Neural cell (in vitro differentiated cells): Measurements from ENCODE around the gene RNU6-8.

ENCODE experiments used
- EP300 ChIP-seq: fragments of 450-650 bp; conservative IDR thresholded peaks from 2 replicates; pipeline ENCODE4 v1.6.1; 2014; ENCODE audit warnings: antibody characterized with exemption, mild to moderate bottlenecking, moderate library complexity; ENCODE audit not compliant: poor library complexity, severe bottlenecking
- EZH2 ChIP-seq: fragments of 200-600, 300-800 bp; shearing (Covaris generic), sonication (generic); IDR thresholded peaks from 2 replicates; pipeline ENCODE4 v1.6.1; 2014; ENCODE audit warnings: antibody characterized with exemption, low read length, borderline replicate concordance, mild to moderate bottlenecking; ENCODE audit not compliant: insufficient read depth, poor library complexity, severe bottlenecking
- MXI1 ChIP-seq: fragments of 450-650 bp; conservative IDR thresholded peaks from 2 replicates; pipeline ENCODE4 v1.6.1; 2014; ENCODE audit warnings: antibody characterized with exemption, mild to moderate bottlenecking; ENCODE audit not compliant: poor library complexity, severe bottlenecking
- REST ChIP-seq: IDR thresholded peaks from 2 replicates; pipeline ENCODE4 v1.6.1; 2012; ENCODE audit warnings: borderline replicate concordance
- TAF1 ChIP-seq: IDR thresholded peaks from 2 replicates; pipeline ENCODE4 v1.6.1; 2012; ENCODE audit warnings: low read depth
- TF ChIP-seq, protein P1 (sequence below): fragments of 450-650 bp; IDR thresholded peaks from 2 replicates; pipeline ENCODE4 v1.5.1; 2014; ENCODE audit warnings: antibody characterized with exemption, mild to moderate bottlenecking, moderate library complexity; ENCODE audit not compliant: poor library complexity, severe bottlenecking

GRCh38 chr14:32192712-32193373 lies 10.2 kb downstream of the RNU6-8 start:
- TF ChIP-seq, protein P1, sequence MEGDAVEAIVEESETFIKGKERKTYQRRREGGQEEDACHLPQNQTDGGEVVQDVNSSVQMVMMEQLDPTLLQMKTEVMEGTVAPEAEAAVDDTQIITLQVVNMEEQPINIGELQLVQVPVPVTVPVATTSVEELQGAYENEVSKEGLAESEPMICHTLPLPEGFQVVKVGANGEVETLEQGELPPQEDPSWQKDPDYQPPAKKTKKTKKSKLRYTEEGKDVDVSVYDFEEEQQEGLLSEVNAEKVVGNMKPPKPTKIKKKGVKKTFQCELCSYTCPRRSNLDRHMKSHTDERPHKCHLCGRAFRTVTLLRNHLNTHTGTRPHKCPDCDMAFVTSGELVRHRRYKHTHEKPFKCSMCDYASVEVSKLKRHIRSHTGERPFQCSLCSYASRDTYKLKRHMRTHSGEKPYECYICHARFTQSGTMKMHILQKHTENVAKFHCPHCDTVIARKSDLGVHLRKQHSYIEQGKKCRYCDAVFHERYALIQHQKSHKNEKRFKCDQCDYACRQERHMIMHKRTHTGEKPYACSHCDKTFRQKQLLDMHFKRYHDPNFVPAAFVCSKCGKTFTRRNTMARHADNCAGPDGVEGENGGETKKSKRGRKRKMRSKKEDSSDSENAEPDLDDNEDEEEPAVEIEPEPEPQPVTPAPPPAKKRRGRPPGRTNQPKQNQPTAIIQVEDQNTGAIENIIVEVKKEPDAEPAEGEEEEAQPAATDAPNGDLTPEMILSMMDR: no peak
- TF ChIP-seq EZH2 (no peak), MXI1 (no peak), REST (no peak), TAF1 (no peak), EP300 (no peak)
